Activated CD4-positive, alpha-beta T cell treated with anti-CD3 and anti-CD28 coated beads for 4 hours (primary cell): Measurements from ENCODE around the gene DNAJA3.

Experiments used
- DNase-seq, 2 donors: peaks; one replicate each; pipeline ENCODE4 v3.0.0-alpha.2; 2020

DNAJA3 gene

DNA sequence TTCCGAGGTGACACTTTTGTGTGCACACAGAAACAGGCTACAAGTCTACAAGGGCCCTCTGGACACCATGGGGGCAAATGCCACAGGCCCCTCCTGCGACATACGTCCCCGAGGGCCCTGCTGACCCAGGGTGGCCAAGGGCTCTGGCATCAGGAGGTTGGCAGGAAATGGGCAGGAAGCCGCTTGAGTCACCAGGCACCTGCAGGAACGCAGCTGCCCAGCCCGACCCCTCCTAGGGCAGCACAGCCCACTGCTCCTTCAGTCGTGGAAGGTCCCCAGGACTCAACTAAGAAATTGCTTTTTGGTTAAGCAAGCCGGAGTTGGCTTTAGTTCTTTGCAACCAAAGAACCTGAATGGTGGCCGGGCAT is 17.4 kb upstream of the DNAJA3 start:
- no peak for DNase-seq

DNA sequence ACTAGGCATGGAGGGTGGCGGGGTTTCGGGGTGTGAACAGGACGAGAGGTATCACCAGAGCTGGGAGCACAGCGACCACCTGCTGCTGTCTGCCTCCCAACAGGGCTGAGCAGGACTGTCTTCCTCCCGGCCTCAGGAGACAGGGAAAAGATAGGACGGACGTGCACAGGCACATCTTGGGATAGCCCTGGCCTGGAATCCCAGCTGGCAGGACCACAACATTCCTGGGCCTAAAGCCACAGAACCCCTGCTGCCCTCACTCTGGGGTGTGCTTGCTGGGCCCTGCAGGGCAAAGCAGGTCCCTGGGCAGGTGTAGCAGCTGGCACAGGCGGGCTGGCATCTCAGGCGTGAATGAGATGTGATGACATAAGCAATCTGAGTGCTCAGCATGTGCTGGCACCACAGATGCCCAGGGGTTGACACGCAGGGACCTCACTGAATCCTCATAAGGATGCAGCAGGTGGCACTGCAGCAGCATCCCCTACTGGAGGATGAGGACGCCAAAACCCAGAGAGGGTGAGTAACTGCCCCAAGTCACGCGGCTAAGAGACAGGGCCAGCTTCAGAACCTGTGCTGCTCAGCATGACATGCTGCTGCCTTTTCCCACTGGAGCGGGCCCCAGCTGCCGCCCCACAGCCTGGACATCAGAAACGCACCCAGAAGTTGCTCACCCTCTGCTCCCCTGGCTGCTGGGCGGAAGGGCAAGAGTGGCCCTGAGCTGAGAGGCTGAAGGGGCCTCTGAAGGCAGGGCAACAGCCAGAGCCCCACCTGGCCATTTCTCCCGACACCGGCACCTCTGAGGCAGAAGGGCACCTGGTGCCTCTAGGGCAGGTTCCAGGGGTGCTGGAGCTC is 16.4 kb upstream of the DNAJA3 start:
- DNase-seq = no peak

DNA sequence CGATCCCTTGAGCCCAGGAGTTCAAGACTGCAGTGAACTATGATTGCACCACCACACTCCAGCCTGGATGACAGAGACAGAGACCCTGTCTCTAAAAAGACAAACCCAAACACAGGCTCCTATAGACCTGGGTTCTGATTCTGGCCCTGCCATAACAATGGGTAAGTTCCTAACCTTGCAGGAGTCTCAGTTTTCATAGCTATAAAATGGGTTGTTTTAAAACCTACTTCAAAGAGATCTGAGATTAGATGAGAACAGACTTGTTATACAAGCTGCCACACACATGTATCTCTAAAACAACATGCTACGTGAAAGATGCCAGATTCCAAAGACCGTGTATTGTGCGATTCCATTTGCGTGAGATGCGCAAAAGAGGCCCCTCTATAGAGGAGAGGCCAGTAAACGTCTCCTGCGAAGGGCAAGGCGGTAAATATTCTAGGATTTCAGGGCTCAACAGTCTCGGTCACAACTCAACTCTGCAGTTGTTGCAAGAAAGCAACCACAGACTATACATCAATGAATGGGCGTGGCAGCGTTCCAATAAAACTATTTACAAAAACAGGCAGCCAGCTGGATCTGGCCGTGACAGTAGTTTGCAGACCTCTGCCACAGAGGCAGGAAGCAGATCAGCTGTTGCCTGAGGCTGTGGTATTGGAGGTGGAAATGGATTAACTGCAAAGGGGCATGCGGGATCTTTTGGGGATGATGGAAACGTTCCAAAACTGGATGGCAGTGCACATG is 15.2 kb upstream of the DNAJA3 start:
- no peak for DNase-seq

DNA sequence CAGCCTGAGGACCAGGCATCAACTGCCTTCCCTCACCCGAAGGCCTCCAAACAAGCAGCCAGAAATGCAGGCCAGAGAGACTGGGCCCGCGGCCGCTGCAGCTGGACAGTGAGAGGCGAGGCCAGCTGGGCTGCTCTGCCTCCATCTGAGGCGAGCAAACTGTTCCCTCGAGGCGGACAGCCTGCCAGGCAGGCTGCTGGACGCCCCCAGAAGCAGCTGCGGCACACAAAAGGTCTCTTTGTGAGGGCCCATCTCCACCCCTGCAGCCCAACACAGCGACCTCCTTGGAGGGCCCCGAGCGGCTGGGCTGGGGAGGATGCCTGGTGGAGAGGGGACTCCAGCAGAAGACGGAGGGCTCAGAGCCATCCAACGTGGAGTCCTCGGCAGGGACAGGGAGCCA is 14.0 kb upstream of the DNAJA3 start:
- DNase-seq = no peak

DNA sequence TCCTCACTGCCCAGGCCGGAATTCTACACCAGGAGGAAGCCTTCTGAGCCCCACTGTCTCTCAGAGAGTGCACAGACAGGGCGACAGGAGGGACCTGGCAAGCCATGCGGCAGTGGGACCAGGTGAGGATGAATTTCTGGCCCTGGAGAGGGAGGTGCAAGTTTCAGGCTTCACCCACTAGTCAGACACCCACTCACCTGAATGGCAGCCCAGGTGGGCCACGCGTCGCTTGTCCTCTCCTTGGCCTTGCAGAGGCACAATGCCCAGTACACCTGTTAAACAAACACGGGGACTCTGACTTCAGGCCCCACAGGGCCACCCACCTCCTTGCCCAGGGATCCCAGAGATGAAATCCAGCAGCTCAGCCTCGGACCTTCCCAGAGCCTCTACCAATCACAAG is 13.5 kb upstream of the DNAJA3 start:
- no peak for DNase-seq

DNA sequence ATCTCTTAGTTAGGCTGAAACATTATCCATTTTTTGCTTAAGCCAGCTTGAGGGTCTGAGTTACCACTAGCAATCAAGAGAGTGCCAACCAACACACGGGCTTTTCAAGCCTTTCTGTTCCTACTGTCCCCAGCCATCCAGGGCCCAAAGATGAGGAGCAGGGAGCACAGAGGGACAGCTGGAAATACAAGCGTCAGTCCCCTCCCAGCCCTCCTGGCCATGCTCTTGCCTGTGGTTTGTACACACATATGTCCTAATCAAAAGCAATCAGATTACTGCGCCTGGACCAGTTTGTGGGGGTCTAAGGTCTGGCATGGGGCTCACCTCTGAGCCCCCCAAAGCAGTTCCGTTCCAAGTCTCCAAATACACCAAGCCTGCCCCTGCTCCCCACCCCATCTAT is 12.8 kb upstream of the DNAJA3 start:
- DNase-seq = no peak

DNA sequence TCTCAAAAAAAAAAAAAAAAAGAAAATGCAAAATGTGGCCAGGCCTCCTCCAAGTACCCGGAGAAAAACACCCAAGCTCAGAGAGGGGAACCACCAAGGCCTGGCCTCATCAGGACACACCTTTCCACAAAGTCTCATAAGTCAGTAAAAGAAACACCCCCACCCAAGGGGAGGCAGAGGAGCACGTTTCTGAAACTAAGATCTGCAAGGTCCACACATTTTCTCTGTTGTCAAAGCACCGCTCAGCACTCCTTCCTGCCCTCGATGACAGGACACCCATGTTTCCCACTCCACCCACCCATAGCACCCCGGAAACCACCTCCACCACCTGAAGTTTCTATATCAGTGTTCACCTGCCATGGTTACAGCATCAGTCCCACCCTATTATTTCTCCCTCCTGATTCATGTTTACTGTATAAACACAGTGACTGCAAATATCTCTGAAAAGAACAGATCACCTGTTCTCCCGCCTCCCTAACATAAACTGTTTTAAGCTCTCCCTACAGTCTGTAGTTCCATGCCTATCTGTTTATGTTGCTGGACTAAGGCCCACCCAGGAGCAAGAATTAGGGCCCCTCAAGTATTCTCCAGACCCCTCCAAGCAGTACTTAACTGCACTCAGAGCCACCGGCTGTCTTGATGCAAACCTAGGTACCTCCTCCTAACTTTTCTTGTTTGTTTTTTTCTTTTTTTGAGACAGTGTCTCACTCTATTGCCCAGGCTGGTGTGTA is 11.3 kb upstream of the DNAJA3 start:
- DNase-seq = peak; percentile 69 to 76

DNA sequence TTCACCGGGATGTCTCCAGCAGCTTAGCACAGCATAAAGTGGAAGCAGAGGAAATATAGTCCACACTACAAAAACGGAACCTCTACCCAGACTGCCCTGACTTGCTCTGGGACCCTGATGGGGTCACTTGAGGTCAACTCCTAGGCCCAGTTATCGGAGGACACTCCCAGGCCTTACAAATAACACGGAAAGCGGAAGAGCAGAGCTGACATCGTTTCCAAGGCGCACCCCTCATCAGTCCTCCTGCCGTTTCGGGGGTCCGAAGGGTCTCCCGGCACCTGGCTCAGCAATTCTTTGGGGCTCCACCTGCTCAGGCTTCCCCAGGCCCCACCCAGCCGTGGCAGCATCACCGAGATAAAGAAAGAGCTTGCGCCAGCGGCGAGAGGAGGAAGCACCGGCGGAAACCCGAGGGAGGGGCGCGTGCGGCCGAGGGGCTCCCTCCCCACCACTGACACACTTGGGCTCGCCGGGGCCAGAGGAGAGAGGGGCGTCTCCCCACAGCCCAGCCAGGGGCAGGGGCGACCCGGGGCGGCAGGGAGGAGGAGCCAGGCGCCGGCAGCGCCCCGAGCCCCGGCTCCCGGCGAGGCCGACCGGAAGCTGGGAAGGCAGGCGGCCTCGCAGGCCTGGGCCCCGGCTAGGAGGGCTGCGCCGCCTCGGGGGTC is 10.0 kb upstream of the DNAJA3 start:
- peak; percentile 42 to 54 for DNase-seq

DNA sequence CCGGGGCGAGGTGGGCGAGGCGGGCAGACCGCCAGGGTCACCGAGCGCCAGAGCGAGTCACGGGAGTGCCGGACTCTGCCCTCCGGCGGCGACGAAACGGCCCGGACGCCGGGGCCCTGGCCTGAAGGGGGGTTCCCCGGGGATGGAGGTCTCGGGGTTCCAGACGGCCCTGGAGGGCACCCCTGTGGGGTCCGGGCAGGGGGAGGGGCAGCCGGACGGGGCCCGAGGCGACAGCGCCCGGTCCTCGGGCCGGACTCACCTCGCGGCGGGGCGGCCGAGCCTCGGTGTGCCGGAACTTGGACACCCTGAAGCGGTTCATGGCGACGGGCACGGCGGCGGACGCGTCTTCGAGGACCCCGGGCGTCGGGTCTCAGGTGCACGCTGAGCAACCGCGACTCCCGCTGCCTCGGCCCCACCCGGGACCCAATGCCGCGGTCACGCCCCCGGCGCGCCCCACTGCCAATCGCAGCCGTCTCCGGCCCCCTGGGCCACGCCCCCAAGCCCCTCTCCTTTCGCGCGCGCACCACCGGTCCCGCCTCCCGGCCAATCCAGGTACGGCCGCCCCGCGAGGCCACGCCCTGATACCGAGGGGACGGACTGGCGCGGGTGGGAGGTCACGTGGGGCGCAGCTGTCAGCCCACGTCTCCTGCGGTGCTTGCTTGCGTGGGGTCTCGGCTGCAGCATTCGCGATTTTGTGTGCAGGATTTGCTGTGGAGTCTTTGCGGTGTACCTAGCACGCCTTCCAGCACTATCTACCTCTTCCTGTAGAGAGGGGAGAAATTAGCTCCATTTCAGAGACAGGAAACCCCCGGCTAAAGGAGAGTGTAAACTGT is 9.3 kb upstream of the DNAJA3 start, which contains the start of gene CORO7:
Gene CORO7 (minus strand): TSS at position 397 of the 833 bp plus-strand sequence. CDS start 78 bp downstream, at position 319.
- DNase-seq = peak; percentile 99

DNA sequence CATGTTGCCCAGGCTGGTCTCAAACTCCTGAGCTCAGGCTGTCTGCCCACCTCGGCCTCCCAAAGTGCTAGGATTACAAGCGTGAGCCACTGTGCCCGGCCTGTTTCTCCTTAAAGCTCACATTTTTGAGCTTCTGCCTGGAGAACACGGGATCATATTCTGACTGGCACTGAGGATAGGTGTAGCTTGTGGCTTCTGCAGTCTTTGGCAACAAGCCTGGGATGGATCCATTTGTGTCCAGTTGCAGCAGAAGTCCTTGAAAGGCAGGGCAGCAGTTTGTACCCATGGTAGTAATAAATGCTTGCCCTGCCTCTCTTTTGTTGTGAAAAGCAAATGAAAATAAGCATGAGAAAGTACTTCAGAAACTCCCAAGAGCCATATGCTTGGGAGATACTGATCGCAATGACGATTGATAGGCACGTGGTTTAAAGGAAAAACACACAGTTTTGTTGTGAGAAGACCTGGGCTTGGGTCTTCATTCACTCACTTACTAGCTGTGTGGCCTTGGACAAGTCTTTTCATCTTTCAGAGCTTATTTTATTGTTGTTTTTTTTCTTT is 6.2 kb upstream of the DNAJA3 start:
- no peak for DNase-seq

DNA sequence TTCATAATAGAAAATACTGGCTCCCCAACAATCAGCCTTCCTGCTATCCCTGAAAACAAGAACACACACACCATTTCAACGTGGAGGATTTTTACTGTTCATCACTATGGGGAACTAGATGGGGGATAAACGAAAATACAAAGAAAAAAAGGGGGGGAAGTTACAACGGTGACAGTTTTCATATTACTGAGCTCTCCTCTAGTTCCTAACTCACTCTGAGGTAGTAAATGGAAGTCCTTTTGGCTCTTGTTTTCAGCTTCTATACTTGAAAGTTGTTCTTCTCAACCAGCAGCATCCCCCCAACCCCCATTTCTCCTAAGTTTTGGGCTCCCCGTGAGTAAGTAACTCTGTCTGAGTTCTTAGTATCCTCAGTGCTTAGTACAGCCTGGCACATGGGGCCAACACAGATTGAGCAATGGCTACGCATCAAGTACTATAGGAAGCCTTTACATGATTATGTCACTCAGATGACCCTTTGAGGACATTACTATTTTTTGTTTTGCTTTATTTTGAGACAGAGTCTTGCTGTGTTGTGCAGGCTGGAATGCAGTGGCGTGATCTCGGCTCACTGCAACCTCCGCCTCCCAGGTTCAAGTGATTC is 5.1 kb upstream of the DNAJA3 start:
- no peak for DNase-seq

DNA sequence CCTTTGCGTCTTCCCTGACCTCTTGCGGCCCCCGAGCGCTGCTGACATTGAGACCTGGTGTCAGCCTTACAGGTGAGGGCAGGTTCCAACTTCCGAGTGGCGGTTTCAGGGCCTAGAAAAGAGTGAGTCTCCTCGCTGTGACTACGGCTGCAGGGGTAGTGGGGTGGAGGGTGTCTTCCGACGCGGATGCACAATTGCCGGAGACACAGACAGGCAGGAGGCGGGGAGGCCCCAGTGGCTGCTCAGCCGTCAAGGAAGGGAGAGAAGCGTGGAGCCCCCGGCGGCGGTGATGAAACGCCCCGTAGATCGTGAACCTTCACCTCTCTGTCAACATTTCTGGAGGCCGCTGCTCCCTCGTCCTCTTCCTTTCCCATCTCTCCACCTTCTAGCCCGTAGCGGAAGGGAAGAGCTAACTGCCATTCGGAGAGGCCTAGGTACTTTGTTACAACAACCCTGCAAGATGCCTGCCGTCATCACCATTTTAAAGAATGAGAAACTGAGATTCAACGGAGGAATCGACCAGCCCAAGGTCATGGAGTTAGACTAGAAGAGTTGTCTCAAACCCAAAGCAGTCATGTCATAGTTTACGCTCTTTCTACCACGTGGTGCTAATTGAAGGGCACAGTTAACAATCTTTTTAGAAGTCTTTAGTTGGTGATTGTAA is 485 bp downstream of the DNAJA3 start:
- no peak for DNase-seq

DNA sequence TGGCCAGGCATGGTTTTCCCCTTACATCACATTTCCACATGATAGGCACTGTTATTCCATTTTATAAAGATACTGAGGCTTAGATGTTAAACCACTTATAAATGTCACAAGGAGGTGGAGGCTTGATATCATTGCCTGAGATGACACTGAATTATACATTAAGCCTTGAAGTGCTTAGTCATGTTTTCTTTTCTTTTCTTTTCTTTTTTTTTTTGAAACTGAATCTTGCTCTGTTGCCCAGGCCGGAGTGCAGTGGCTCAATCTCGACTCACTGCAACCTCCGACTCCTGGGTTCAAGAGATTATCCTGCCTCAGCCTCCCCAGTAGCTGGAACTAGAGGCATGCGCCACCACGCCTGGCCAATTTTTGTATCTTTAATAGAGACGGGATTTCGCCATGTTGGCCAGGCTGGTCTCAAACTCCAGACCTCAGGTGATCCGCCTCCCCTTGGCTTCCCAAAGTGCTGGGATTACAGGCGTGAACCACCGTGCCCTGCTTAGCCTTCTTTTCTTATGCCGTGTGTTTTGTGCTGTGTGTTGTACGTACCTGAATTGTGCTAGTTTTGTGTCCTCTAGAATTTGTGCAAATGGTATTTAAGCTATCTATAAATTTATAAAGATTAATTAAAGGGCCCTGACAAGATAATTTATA is 1.2 kb downstream of the DNAJA3 start:
- no peak for DNase-seq

DNA sequence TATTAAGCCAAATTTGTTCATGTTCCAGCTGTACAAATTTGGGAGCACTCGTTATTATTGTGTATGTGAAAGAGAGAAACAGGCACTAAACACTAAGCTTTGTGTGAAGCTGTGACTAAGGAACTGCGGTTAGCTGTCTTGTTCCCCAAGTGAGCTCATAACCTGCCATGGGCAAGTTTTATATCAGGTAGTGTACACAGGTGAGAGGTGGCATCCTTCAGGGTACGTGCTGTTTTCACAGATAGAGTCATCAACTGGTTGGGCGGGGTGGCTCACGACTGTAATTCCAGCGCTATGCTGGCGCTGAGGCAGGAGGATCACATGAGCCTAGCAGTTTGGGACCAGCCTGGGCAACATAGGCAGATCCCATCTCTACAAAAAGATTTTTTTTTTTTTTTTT is 2.8 kb downstream of the DNAJA3 start:
- no peak for DNase-seq

DNA sequence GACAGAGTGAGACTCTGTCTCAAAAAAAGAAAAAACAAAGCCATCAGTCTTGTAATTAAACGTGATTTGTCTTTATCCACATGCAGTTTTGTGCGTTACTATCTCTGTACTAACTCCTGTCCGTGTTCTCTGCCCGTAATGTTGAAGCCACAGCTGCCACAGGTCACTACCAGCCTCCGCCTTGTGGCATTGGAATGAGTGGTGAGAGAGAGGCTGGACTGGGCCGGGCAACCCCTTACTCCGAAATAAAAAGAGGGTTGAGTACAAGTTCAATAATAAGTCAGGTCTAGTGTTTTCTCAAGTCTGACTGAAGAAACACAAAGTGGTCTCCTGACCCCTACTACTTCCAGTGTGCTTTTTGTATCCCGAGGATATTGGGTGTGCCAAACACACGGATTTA is 5.4 kb downstream of the DNAJA3 start:
- no peak for DNase-seq

DNA sequence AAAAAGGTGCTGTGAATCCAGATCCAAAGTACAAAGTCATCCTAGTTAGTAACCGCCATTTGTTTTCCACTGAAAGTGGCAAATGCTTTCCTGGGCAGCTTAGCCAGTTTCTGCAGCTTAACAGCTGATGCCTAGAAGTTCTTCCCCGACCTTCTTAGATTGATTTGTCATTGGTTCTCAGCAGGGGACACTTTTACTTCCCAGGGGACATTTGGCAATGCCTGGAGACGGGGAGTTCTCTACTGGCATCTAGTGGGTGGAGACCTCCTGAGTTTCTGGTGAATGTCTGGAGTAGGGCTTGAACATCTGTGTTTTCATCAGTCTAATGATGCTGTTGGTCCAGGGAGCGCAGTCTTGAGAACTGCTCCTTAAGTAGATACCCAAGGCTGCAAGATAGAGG is 7.6 kb downstream of the DNAJA3 start:
- DNase-seq = no peak

DNA sequence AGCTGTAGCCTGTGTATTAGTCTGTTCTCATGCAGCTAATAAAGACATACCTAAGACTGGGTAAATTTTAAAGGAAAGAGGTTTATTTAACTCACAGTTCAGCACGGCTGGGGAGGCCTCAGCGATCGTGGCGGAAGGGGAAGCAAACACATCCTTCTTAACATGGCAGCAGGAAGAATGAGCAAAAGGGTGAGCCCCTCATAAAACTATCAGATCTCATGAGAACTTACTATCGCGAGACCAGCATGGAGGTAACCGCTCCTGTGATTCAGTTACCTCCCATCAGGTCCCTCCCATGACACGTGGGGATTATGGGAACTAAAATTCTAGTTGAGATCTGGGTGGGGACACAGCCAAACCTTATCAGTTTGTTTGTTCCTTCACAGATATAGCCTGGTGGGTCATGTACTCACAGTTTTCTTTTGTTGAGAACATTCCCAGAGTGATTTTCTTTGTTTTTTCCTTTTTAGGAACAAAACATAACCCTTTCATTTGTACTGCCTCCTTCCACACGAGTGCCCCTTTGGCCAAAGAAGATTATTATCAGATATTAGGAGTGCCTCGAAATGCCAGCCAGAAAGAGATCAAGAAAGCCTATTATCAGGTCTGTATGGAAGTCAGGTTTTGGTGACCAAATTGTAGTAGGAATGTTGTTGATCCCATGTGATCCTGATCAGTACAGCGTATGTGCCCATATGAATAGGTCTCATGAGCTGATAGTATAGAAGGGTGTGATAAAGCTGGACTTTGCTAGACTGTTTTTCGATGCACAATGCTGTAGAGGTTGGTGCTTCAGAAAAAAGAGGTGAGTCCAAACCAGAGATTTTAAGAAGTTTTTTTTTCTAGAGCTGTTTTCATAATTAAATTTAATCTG is 8.5 kb downstream of the DNAJA3 start:
- DNase-seq = no peak

DNA sequence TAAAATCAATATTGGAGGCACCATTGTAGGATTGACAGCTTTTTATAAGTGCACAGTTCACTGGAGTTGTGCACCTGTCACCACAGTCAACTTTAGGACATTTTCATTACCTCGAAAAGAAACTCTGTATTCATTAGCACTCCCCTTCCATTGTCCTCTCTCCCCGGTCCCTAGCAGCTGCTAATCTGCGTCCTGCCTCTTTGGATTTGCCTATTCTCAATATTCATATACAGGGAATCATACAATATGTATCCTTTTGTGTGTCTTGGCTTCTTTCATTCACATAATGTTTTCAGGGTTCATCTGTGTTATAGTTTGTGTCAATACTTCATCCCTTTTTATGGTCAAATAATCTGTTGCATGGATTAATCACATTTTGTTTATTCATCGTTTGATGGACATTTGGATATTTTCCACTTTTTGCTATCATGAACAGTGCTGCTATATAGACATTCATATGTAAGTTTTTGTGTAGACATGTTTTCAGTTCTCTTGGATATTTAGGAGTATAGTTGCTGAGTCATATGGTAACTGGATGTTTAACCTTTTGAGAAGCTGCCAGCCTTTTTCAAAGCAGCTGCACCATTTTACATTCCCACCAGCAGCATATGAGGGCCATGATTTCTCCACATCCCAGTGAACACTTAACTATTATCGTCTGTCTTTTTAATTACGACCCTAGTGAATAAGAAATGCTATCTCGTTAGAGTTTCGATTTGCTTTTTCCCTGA is 9.8 kb downstream of the DNAJA3 start:
- DNase-seq = no peak
